Stimulated activated CD8-positive, alpha-beta memory T cell treated with anti-CD3 and anti-CD28 coated beads, Interleukin-12 subunit alpha, Interleukin-12 subunit beta, amount 100 ng/mL, for 1 hour (primary cell): ENCODE results near the gene ZNF747.
"Not testable (repeated sequence)": the region's sequence is repeated elsewhere in the genome, so short reads cannot be mapped to it uniquely, and the experiment has no call there.

Experiments
- DNase-seq: peaks from one replicate; pipeline ENCODE4 v3.0.0-alpha.2; 2020; ENCODE audit warnings: low read depth

ZNF747 gene

DNA sequence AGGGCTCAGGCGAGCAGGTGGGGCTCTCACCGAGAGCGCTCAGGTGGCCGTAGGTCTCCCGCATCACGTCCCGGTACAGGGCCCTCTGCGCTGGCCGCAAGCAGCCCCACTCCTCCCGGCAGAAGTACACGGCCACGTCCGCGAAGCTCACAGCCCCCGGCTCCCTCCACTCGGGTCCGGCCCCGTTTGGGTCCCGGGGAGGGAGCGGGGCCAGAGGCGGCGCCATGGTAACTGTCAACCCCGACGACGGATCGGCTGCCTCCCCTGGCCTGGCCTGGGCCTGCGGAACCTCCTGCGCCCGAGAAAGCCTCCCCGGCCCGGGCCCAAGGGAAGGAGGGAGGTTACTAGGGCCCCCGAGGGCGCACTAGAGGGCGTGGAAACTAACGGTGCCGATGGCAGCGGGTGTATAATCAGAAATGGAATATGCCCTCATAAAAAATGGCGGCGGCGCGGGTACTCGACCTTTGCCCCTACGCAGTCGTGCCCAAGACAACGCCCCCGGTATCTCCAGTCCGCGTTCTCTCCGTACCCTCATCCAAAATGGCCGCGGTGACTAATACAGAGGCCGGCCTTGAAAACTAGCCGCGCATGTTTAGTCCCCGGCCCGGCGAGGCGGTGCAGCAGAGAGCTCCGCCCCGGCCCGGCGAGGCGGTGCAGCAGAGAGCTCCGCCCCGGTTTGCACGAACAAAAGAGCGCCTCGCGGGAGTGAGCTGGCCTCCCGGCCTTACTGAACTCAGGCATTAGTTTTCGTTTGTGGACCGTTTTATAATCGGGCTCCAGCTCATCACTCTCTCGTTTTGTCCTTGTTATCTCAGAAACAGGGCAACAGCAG is 23.5 kb upstream of the ZNF747 start, which contains the start of gene ZNF764:
Gene ZNF764 (minus strand): TSS at position 418 of the 832 bp plus-strand sequence. CDS start 192 bp downstream, at position 226.
- peak; percentile 95 for DNase-seq

DNA sequence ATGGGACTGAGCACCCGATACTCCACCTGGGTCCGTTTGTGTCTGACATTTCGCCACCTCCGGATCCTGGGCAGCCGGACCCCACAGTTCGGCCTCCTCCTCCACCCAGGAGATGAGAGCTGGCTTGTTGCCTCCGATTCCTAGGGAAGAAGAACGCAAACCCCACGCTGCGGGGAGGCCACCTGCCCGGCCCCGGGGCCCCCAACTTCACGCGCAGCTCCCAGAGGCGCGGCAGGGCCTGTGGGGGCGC is 23.0 kb upstream of the ZNF747 start:
- no peak for DNase-seq

DNA sequence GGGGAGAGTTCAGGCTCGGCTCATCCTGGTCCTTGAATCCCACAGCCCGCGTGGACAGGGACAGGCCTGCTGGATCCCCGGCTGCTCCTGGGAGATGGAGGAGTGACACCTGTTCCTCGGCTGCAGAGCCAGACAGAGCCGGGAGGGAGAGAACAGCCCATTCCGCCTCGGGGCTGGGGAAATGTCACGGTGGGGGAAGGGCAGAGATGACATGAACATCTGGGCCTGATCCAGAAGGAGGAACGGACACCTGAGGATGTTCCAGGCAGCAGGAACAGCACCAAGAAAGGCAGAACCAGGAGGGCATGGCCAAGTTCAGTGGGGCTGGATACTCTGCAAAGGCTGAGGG is 21.4 kb upstream of the ZNF747 start:
- no peak for DNase-seq

DNA sequence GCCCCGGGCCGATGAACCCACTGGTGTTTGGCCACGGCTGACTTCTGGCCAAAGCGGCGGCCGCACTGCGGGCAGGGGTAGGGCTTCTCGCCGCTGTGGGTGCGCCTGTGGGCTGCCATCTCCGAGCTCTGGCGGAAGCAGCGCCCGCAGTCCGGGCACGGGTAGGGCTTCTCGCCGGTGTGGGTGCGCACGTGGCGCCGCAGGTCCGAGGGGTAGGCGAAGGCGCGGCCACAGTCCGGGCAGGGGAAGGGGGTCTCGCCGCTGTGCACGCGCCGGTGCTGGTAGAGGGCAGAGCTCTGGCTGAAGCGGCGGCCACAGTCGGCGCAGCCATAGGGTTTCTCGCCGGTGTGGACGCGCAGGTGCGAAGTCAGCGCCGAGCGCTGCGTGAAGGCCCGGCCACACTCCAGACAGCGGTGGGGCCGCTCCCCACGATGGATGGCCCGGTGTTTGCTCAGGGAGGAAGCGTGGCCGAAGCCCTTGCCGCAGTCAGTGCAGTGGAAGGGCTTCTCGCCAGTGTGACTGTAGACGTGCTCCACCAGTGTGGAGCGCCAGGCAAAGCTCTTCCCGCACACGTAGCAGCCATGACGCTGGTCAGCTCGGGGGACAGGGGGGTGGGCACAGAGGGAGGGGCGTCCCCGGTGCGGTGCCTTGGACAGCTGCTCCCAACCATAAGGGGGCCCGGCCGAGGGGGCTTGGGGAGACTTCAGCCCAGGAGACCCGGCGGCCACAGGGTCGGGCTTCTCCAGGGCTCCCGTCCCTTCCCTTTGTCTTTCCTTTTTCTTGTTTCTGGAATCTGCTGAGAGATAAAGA is 20.9 kb upstream of the ZNF747 start:
- DNase-seq = no peak

DNA sequence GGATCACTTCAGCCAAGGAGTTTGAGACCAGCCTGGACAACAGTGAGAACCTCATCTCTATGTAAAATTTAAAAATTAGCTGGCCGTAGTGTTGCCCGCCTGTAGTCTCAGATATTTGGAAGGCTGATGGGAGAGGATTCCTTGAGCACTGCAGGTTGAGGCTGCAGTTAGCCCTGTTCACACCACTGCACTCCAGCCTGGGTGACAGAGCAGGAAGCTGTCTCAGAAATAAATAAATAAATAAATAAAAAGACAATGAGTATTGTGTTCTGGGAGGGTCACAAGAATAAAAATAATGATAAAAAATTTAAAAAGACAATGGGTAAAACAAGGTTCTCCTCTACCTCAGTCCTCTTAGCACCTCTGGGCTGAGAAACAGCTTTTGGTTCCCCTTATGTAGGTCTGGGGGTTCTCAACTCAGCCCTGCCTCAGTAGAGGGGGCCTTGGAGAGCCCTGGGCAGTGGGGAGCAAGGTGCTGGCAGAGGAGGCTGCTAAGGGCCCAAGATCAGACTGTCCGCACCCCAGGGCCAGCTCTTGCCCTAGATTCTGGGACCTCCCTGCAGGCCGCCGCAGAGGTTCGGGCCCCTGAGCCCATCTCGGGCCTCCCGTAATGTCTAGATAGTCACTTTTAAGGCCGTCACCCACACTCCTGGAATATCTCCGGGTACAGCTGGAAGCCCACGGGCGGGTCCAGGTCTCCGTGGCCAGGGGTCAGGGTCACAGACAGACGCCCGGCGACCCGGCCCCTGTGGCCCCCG is 20.1 kb upstream of the ZNF747 start:
- DNase-seq = no peak

DNA sequence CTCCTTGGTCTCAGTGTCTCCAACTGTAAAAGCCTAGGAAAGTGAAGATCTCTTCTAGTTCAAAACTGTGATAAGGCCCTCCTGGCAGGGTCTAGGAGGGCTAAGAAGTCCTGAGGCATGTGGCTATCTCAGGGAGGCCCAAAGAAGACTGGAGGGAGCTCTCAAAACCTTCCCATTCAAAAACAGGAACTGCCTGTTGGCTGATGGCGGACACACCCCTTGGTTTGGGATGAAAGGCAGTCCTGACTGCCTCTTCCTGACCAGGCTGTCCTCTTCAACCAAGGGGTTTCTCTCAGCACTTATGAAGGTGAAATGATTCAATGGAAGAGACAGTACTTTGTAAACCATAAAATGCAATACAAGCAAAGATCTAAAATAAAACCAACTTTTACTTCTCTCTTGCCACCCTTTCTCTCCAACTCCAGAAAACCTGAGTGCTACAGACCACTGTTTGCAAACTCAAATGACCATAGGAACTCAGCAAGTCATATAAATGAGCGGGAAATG is 18.8 kb upstream of the ZNF747 start:
- no peak for DNase-seq

DNA sequence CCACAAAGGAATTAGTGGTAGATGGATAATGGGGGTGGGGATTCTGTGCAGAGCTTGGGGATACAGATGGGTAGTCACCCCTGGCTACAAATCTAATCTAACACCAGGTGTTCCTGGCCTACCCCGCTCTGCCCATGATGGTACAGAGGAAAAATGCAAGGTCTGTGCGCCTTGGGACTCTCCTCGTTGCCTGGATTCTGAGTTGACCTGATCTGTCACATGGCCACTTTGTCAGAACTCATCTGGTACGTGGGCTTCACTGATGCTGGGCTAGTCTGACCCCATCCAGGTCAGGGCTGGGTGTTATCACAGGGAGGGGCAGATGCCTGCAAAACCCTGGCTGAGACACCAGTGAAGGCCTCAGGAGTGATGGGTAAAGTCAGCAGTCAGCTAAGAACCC is 18.3 kb upstream of the ZNF747 start:
- DNase-seq = no peak

DNA sequence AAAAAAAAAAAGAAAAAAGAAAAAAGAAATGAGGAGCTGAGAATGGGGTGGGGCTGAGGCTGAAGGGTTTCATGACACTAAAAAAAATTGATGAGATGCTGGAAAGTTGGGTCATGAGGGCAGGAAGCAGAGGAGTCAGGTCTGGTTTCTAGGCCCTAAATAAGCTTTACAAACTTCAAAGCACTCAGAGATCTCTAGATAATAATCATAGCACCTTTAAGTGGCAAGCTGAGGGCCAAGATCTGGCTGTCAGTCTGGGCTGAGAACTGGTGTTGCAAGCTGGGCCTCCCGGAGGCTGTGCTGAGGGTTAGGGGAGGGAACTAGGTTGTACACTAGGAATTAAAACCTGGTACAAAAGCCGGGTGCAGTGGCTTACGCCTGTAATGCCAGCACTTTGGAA is 17.1 kb upstream of the ZNF747 start:
- no peak for DNase-seq

DNA sequence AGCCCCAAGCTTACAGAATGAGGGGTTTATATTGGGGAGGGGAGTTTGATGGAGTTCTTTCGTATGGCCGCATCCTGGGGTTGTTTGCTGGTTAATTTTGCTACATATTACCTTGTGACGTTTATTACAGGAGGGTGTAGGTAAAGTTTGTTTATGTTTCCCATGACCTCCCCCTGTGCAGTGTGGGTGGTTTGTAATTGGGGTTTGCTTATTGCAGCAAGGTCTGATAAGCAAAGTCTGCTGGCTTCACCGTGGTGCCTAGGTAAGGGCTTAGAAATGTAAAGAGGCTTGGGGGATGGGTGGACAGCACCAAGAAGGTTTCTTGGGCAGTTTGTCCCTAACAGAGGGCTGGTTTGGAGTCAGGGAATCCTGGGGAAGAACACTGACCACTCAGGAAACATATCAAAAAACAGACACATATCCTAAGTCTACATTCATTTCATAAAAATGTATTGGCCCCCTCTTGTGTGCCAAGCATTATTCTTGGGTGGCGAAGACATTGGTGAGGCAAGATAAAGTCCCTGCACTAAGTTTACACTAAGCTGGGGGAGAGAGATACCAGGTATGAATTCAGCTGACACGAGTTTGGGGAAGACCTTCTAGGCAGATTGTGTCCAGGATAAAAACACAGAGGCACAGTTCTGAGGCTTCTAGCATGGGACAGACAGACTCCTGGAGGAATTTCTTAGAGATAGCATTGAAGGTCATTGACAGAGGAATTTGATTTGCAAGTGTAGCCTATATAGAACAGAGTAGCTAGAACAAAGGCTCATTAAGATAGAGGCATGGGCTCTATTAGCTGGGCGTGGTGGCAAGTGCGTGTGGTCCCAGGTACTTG is 14.0 kb upstream of the ZNF747 start:
- DNase-seq = no peak

DNA sequence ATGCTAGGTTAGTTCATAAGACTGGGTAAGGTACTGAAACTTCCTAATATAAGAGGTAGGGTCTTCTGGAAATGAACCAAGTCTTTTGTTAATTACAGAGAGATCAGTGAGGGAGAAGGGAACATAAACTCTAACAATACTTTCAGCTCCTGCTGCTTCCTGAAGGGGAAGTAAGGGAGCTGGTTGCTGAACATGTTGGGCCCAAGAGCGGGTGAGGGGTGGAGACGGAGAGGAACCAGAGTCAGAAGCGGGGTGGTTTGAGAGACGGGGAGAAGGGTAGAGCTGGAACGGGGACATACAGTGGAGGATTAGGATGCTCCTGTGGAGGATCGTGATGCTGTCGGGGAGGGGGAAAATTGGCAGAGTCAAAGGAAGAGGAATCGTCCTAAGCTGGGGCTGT is 11.5 kb upstream of the ZNF747 start:
- no peak for DNase-seq

DNA sequence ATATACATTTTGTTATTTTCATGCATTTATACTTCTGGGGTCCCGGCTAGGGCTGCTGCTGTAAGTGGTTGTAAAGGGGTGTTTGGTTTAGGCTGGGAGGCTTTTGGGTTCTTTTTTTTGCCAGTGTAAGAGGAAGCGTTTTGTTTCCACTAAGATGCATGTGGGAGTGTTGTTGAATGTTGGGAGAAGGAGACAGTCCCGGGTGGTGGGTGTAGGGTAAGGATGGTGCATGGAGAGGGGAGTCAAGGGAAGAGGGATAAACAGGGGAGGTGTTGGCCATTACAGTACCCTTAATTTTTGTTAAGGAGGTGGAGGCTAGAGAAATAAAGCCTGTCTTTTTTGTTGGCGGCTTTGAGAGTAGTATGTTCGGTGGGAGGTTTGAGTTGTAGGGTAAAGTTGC is 8.4 kb upstream of the ZNF747 start:
- no peak for DNase-seq

DNA sequence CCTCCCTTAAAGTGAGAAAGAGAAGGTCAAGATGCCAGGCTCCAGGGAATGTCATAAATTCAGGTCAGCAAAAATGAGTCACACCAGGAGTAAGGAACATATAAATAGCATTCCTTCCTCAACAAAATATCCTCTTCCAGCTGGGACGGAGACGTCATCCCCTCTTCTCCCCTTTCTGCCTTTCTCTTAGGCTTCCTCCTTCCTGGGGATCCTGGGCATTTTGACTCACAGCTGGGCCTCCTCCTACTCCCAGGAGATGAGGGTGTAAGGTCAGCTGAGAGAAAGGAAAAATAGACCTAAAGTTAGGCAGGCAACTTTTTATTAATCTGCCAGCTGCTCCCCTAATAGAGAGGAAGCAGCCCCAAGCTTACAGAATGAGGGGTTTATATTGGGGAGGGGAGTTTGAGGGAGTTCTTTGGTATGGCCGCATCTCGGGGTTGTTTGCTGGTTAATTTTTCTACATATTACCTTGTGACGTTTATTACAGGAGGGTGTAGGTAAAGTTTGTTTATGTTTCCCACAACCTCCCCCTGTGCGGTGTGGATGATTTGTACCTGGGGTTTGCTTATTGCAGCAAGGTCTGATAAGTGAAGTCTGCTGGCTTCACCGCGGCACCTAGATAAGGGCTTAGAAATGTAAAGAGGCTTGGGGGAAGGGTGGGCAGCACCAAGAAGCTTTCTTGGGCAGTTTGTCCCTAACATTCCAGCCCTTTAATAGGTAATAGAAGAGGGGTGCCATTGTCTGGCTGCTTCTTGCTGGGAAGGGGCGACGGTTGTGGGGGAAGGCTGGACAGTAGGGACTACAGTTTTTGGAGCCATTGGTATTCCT is 7.1 kb upstream of the ZNF747 start:
- no peak for DNase-seq

DNA sequence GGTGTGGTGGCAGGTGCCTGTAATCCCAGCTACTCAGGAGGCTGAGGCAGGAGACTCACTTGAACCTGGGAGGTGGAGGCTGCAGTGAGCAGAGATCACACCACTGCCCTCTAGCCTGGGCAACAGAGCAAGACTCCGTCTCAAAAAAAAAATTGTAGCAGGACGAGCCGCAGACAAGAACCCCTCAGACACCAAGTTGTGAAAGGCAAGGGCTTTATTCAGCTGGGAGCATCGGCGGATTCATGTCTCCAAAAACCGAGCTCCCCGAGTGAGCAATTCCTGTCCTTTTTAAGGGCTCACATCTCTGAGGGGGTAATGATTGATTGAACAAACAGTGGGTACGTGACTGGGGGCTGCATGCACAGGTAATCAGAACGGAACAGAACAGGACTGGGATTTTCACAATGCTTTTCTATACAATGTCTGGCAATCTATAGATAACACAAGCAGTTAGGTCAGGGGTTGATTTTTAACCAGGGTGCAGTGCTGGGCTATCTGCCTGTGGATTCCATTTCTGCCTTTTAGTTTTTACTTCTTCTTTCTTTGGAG is 6.3 kb upstream of the ZNF747 start:
- DNase-seq = not testable (repeated sequence)

DNA sequence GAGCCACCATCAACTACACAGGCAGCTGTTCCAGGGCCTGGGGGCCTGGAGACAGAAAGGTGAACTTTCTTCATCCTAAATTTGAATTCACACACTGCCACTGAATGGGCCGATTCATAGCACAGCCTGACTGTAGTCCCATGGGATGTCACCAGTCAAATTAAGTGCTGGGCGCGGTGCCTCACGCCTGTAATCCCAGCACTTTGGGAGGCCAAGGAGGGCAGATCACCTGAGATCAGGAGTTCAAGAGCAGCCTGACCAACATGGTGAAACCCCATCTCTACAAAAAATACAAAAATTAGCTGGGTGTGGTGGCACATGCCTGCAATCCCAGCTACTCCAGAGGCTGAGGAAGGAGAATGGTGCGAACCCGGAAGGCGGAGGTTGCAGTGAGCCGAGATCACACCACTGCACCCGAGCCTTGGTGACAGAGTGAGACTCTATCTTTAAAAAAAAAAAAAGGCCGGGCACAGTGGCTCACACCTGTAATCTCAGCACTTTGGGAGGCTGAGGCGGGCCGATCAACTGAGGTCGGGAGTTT is 5.4 kb upstream of the ZNF747 start:
- not testable (repeated sequence) for DNase-seq

DNA sequence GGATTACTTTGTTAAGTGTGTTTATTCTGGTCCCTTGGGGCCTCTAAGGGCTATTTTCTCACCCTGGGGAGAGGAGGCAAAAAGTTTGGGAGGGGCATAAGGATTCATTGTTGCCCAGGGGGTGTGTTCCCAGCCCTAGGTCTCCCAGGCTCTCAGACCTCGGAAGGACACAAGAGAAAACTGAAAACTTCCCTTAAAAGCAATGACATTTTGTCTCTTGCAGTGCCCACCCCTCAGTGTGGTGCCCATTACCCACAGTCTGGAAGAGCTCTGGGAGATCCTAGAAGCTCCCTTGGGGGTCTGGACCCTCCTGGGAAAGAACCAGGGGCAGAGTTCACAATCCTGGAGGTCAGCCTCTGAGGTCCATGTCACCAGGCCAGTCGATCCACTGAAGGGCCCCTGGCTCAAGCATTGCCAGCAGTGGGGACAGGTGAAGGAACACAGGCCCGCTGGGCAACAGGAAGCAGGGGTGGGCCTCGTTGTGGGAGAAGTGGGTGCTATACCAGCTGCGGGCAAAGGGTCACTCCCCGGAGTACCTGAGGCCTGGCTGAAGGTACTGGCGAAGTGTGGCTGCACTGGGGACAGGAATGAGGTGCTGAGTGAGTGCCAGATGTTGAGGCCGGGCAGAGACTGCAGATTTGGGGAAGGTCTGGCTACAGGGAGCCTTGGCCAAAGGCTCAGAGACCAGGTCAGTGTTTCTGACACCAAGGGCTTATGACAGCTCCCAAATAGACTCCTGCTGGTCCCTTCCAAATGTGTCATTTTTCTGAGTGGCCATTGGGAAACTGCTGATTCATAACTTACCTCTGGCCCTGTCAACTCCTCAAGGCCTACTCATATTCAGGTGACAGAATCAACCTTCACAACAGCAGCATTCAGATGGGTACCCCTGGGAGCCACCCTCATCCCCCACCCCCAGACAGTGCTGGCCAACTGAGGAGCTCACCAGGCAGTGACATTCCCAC is 4.6 kb upstream of the ZNF747 start:
- DNase-seq = no peak

DNA sequence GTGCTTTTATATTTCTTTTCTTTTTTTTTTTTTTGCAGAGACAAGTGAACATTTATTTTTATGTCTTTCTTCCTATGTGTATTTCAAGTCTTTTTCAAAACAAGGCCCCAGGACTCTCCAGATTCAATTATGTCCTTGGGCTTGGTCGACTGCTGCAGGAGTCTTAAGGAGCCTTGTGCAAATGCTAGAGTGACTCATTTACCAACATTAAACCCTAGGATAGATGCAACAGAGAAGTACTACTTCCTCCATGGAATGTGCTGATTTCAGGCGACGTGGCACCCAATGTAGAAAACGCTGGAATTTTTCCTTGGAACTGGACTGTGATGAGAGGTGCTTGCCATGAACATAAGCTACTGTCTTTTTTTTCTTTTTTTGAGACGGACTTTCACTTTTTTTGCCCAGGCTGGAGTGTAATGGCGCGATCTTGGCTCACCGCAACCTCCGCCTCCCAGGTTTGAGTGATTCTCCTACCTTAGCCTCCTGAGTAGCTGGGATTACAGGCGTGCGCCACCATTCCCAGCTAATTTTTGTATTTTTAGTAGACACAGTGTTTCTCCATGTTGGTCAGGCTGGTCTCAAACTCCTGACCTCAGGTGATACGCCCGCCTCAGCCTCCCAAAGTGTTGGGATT is 1.9 kb upstream of the ZNF747 start:
- not testable (repeated sequence) for DNase-seq

DNA sequence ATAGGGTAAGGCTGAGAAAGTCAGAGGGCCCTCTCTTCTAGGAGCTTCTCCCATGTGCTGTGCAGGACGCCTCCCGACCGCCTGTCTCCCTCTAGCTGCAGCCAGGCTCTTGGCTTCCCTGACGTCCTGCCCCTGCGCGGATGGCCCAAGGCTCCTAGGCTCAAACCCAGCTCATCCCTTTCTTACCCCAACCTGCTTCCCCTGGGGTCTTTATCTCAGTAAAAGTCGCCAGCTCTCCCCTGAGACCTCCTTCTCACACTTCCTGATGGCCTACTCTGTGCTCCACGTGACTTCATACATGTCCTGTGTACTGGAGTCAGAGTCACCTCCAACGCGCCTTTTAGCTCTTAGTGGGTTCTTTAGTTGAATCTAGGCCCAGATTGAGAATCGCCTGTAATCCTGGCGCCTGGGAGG is 1.1 kb upstream of the ZNF747 start:
- peak; percentile 41 for DNase-seq

DNA sequence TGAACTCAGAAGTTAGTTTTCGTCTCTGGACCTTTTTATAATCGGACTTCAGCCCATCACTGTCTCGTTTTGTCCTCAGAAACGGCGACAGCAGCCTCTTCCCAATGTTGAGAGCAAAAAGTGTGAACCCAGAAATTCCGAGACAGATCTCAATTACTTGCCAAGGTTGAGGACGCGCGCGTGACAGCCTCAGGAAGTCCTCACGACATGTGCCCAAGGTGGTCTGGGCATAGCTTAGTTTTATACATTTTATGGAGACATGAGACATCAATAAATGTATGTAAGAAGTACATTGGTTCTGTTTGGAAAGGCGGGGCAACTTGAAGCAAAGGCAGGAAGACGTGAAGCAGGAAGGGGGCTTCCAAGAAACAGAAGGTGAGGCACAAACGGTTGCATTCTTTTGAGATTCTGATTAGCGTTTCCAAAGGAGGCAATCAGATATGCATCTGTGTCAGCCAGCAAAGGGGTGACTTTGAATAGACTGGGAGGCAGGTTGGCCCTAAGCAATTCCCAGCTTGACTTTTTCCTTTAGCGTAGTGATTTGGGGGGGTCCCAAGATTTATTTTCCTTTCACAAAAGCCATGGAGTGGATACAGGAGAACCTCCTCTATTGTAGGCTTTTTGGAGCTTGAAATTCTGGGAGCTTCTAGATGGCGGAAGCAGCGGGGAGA is 583 bp upstream of the ZNF747 start:
- DNase-seq = no peak
